ENCODE results near the gene CBFA2T3.
"Not testable (repeated sequence)": the region's sequence is repeated elsewhere in the genome, so short reads cannot be mapped to it uniquely, and the experiment has no call there.

CBFA2T3 gene

DNA sequence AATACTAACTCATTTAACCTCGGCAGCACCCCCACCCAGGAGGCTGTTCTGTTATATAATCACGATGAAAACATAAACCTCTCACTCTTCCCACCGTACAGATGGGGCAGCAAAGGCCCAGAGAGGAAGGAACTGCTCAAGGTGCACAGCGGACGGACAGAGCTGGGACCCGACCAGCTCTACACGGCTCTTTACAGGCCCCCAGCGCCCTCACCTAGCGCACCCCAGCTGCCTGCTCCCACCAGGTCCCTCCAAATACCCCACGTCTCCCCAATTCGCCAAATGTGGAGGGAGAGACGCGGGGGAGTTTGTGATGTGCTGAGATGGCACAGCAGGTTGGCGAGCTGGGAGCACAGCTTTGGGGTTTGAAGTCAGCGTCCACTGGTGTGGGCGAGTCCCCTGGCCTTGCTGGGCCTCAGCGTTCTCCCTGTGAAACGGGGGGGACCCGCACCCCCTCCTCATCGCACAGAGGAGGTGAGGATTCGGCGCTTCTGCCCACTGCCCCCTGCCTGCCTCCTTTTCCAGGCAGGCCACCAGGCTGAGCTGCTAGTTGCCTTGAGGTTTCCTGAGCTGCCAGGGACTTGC lies 54.1 kb downstream of the CBFA2T3 start:
- DNase-seq (ENCODE audit: low spot score): no peak

DNA sequence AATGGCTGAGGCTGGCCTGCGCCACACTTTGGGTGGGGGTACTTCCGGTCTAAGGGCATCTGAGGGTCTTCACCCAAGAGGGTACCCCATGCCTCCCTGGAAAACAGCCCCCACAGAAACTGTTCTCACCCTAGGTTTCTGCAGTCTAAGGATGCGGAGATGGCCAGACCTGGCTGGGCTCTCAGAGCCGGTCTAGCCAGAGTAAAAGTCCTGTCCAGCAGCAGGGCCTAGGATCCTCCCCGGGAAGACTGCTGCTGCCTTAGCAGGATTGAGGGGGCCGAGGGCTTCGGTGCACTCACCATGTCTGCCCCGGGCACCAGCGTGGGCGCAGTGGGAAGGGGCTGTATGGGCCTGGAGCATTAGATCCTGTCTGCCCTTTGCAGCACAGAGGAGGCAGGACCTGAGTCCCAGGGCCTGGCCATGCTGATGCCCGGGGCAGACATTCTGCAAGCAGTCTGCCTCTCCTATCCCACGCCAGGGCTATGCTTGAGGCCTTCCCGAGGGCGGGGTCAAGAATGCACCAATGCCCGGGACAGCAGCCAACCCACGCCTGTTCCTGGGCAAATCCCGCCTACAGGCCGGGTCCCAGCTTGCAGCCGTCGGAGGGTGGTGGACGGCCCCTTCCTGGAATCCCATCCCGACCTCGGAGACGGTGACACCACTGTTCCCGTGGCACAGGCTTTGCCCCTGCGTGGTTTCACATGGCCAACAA lies 54.7 kb downstream of the CBFA2T3 start:
- DNase-seq (ENCODE audit: low spot score): no peak

DNA sequence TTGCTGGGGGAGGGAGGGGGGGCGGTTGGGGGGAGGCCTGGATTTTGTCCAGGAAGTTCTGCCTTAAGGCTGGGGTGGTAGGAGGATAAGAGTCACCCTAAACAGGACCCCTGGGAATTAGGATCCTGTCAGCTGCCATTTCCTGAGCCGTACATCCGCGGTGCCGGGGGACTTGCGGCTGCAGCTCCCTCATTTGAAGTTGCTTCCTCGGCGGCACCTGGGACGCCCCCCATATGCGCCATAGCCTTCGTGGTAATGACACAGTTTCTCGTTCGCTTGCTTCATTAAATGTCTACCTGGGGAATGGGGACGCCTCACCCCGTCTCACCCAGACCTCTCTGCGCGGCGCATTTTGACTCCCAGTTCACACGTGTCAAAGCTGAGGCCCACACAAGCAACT lies 55.4 kb downstream of the CBFA2T3 start:
- no peak for DNase-seq (ENCODE audit: low spot score)

DNA sequence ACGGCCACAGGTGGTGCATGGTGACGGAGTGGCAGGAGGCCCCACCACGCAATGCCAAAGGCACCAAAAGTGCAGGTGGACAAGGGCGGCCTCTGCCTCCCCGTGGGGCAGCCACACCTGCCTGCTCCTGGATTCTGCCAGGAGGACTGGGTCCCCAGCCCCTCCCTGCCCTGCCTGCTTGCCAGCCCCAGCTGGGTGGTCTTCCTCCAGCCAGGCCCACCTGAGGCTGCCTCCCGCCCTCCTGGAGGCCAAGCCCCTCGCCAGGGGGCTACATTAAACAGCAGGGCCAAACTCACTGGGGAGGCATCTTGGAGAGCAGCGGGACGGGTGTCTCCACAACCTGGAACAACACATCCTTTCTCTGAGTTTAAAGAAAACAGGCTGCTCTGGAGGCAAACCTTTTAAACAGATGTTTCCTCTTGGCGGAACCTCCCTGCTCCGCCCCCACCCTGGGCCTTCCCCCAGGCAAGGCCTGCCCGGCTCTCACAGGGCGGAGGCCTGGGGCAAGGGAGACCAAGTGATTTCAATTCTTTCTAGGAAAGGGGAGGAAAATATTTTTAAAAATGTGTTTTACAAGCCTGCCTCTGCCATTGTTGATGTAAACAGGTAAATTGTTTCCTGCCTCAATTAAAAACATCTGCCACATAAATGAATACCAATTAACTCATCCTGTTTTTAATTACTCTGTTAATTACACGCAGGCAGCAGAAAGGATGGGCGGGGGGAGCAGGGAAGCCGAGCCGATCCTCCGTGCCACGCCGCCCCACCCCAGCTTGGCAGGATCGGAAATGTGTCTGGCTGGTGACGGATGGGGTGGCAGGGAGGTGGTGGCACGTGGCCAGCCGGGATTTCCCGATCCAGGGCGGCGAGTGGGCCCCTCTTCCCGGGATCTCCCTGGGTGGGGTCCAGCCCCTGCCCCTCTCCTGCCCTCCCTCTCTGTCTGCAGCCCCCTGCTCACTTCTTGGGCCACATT lies 56.1 kb downstream of the CBFA2T3 start:
- no peak for DNase-seq (ENCODE audit: low spot score)

DNA sequence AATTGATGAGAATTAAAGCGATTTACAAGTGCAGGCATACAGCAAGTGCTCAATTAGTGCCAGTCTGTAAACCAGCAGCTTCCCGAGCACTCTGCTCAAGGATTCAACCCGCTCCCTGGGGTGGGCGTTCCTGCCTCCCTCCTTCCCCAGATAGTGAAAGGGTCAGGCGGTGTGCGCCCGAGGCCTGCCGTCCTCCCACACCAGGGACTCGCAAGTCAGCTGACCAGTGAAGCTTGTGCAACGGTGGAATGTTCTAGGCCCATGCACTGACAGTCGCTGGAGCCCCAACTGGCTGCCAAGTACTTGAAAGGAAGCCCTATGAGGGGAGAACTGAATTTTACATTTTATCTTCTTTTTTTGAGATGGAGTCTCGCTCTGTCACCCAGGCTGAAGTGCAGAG lies 57.1 kb downstream of the CBFA2T3 start:
- no peak for DNase-seq (ENCODE audit: low spot score)

DNA sequence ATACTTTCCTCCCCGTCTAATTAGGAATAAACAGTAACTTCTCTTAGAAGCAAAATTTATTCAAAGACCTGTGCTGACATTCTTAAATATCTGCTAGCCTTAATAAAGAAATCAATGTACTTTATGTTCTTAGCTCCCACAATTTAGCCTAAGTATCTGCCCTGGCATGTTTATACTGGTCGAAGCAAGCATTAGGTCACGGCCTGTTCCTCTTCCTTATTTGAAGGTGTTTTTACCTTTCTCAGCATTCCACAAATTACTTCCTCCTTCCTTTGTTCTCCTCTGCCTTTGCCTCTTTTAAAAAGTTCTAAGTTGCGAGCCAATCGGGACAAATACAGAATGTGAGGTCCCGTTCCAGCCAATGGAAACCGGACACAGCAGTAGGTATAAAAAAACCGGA lies 58.1 kb downstream of the CBFA2T3 start:
- not testable (repeated sequence) for DNase-seq (ENCODE audit: low spot score)

DNA sequence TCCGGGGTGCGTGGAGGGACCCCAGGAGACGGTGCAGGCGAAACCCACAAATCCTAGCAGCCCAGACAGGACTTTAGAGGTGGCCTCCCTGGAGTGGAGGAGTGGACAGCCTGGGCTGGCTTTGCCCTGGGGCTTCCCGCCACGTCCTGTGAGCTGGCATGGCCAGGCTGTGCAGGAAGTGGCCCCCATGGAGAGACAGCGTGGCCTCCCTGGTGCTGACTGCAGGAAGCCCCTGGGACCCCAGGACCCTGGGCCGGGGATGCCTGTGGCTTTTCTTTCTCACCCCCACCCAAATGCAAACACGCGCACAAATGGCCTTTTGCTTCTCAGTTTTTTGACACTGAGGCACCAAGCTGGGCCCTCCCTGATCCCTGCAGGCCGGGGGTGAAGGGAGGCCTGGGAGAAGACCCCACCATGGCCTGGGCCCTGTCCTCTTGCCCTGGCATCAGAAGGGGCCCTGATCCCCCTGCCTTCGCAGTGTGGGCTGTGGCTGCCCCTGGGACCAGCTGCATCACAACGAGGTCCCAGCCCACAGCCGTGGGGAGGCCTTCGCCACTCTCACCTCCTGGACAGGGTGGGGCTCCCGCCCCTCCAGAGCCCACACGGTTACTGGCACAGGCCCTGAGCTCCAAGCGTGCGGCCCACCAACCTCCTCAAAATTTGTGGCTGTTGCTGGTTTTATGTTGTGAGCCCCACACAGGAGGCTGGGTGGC lies 58.9 kb downstream of the CBFA2T3 start:
- DNase-seq (ENCODE audit: low spot score): no peak

DNA sequence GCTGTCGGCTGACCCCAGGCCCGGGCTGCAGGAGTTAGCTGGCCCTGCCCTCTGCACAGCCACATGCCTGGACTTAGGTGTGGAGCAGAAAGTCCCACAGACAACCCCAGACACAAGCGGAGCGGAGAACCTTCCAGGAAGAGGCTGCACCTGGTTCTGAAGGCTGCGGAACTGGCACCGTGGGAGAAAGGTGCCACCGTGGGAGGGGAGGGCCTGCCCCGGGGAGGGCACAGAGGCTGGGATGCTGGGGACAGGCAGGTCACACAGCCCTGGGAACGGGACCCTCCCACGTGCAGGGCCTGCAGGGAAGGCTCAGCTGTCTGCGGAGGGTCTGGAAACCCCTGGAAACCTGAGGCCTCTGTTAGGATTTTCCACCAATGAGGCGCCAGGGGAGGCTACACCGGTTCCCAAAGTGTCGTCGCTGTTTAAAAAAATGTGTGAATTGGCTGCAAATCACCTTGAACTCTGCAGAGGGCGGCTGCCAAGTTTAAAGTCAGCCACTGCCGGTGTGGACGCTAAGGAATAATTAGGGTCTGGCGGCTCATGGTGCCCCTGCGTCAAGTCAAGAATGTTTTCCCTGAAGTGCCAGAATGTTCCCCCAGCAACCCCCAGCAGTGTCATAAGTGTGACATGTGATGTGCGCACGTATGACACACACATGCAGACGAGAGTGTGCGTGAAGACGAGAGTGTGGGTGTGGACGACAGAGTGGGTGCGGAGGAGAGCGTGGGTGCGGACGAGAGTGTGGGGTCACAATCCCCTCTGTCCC lies 59.7 kb downstream of the CBFA2T3 start:
- no peak for DNase-seq (ENCODE audit: low spot score)

DNA sequence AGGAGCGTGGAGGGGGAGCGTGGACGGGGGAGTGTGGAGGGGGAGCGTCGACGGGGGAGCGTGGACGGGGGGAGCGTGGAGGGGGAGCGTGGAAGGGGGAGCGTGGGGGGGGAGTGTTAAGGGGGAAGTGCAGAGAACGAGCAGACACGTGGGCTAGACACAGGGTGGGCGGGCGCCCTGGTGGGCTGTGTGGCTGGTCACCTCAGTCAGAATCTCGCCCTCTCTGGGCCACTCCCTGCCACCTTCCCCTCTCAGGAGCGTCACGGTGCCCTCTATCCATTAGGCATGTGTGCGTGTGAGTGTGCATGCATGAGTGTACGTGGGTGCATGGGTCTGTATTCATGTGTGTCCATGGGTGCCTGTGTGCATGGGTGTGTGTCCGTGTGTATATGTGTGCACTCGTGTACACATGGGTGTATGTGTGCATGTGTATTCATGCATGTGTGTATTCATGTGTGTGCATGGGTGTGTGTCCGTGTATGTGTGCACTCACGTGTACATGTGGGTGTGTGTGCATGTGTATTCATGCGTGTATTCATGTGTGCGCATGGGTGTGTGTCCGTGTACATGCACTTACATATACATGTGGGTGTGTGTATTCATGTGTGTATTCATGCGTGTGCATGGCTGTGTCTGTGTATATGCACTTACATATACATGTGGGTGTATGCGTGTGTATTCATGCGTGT lies 61.2 kb downstream of the CBFA2T3 start:
- DNase-seq (ENCODE audit: low spot score): no peak

DNA sequence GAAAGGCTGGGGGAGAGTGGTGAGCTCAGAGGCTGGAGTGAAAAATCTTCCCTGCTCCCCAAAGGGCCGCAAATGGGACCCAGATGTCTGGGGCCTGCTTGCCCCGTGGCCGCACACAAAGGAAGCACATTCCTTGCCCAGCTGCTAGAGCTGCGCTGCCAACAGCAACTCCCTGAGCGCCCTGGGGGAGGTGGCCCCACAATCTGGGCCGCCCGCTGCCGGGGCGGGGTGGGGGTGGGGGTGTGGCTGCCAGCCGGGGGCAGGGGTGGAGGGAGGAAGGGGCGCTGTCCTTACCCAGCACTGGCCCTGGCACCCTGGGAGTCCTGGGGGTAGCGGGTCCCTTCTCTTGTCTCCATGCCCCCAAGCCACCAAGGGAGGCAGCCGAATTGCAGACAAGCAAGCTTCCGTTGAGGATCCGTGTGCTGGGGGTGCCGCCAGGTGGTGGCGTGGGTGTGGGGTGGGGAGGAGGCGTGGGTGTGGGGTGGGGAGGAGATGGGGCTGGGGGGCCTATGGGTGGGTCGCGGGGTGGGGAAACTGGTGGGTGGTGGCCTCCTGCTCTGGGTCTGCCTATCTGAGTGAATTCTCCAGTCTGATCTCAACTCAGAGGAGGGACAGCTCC lies 62.1 kb downstream of the CBFA2T3 start:
- DNase-seq (ENCODE audit: low spot score): no peak

DNA sequence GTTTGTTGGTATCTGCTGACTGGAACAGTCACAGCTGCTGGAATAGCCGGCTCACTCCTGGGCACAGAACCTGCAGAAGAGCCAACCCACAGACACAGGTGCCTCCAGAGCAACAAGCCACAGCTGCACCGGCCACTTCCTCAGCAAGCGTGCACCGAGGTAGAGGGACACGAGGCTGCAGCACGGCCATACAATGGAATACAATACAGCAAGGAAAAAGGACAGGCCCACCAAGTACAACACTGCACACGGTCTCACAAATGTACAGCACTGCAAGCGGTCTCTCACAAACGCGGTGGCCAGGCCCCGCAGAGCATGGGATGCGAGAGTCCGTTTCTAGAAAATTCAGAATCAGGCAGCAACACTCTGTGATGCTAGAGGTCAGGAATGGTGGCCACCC lies 63.1 kb downstream of the CBFA2T3 start:
- DNase-seq (ENCODE audit: low spot score): no peak

DNA sequence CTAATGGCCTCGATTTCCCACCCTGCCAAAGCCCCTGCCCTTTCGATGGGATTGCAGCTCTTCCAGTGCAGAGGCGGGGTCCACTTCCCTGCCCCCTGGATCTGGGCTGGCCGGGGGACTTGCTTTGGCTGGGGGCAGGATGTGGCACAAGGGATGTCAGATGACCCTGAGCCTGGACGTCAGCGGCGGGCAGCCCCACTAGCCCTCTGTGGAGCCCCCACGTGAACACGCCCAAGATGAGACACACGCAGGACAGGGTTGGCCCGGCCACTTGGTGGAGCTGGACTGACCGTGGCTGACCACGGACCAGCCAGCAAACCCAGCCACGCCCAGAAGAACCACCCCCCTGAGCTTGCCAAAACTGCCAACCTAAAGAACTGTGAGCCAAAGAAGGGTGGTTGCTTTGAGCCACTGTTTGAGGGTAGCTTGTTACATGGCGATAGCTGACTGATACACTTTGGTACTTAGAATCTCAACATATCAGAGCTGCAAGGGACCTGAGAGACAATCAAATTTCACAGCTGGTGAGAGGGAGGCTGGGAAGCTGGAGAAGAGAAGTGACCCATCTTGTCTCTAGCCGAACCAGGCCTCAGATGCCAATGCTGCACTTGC lies 63.9 kb downstream of the CBFA2T3 start:
- no peak for DNase-seq (ENCODE audit: low spot score)

DNA sequence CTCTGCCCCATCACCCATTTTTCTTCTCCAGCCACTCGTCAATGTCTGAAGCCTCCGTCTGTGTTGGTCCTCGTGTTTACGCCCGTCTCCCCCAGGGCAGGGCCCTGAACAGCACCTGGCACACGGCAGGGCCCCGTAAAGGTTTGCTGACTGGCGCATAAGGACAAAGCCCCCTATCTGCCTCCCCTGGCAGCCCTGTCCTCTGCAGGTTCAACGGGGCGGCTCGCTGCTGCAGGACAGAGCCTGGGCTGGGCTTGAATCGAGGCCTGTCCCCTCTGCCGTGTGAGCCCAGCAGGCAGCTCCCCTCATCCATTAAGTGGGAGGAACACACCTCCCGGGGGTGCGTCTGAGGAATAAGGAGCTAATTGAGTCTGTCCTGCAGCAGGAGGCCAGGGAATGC lies 64.5 kb downstream of the CBFA2T3 start:
- no peak for DNase-seq (ENCODE audit: low spot score)

DNA sequence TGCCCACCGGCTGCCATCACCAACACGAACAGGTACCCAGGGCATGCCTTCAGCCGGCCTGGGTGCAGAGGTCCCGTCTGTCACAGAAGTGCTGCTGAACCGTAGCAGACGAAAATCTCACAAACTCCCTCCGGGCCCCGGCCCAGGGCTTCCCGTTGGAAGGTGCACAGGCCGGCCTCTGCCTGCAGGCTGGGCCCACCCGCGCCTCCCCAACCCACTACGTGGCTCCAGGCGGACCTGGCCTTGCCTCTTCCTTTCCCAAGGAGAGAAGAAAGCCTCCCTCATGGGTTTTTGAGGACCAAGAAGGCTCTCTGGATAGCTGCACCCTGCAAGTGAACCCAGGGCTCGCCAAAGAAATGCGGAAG lies 65.1 kb downstream of the CBFA2T3 start:
- DNase-seq (ENCODE audit: low spot score): no peak

DNA sequence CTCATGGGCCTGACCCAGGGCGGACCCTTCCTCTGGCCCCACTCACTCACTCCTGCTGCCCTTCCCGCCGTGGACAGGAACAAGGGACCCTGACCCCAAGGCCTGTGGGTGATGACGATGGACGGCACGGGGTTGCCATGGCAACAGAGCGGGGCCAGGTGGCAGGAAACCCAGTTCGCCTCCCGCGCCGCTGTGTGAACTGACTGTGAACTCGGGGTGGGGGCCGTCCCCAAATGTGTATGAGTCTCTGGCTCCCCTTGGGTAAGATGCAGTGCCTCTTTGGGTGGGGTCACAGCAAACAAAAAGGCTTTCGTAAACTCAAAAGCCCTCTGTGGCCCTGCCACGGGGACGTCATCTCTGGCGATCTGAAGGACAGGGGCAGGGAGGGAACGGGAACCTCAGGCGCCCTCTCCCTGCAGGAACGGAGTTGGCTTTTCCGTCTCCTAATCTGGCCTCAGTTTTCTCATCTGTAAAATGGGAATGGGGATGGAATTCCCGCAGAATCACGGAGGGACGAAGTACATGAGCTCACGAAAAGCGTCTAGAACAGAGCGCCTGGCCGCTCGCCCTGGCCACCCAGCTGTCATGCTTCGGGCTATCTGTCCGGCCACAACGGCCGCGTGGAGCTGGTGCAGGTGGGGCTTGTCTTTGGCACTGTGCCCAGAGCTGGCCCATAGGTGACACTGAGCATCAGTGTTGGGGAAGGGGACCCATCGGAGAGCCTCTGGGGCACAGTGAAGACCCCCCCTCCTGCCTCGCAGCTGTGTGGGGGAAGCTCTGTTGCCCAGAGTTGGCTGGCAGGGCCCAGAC lies 65.7 kb downstream of the CBFA2T3 start:
- DNase-seq (ENCODE audit: low spot score): no peak

DNA sequence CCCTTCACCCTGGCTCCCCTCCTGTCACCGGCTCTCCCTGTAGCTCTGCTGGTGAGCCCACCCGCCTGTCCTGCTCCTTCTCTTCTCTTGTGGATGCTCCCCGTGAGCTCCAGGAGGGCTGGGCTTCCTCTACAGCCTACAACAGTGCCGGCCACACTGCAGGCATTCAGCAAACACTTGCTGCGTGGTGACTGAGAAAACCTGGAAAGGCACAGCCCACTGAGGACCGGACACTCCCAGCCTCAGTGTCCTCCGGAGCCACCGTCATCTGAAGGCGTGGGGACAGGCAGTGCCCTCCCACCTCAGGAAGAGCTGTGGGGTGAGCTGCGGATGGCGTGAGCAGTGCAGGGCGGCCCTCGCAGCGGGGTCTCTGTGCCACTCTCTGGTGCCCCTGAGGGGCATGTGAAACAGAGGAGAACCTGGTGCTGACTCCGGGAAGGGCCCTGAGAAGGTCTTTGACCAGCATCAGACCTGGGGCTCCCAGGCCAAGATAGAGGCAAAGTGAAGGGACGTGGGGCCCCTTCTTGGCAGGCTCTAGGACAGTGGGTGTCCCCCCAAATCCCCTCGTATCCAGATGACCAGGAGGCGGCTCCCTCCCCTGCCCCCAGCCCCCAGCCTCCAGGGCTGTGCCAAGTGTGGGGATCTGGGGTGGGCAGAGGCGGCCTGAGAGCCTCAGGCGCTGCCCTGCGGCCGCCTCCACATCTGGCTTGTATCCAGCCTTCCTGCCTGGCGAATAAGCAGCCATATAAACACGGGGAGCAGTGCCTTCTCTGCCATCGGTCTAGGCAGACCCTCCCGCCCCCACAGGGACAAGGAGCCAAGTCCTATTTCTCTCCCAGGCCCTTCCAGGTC lies 66.5 kb downstream of the CBFA2T3 start:
- DNase-seq (ENCODE audit: low spot score): no peak

DNA sequence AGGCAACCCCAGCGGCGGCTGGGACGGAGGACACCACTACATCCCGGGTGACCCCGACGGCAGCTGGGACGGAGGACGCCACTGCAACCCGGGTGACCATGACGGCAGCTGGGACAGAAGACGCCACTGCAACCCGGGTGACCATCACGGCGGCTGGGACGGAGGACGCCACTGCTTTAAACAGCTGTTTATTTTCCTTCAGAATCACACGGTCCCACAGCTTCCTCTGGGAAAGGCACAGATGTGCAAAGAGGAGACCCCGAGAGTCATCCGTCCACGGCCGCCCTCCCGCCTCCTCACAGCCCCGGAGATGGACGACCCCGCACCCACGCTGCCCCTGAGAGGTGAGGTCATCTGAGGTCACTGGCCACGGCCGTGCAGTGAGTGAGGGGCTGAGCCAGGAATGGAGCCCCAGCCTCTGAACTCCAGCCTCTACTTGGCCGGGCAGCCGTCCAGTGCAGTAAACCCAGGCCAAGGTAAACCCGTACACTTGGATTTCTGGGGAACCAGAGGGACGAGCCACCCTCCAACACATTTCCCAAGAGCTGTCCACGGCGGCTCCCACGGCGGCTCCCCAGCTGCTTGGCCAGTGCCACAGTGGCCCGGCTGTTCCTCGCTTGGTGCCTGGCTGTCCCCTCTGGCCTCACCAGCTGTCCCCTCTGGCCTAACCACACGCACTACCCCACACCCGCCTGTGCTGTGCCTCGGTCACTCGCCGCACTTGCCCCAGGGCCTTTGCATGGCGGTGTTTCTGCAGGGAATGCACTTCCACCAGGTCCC lies 67.4 kb downstream of the CBFA2T3 start:
- DNase-seq (ENCODE audit: low spot score): no peak

Measured in hematopoietic multipotent progenitor cell treated with erythropoietin and hydrocortisone succinate and interleukin-3 and kit ligand, for 17 days (in vitro differentiated cells).